GM12874 (cell line): ENCODE measurements around the gene YPEL1.

Source experiments
- CTCF ChIP-seq: IDR thresholded peaks from 2 replicates; pipeline ENCODE4 v1.5.1; 2011; ENCODE audit warnings: low read depth, mild to moderate bottlenecking, control low read depth, low read length, moderate library complexity; ENCODE audit not compliant: insufficient read depth

The YPEL1 gene

GRCh38 chr22:21702094-21702493 is 33.5 kb downstream of the YPEL1 start:
- no peak for TF ChIP-seq CTCF

GRCh38 chr22:21701384-21701971 is 34.1 kb downstream of the YPEL1 start:
- no peak for TF ChIP-seq CTCF

GRCh38 chr22:21700822-21701221 is 34.8 kb downstream of the YPEL1 start:
- no peak for TF ChIP-seq CTCF

- TF ChIP-seq CTCF, result no peak
Measured at GRCh38 chr22:21699643-21700042, 36.0 kb downstream of the YPEL1 start.

- TF ChIP-seq CTCF, result no peak
Measured at GRCh38 chr22:21698430-21699329, 36.9 kb downstream of the YPEL1 start.

GRCh38 chr22:21697880-21698279 is 37.7 kb downstream of the YPEL1 start:
- TF ChIP-seq CTCF, result no peak

GRCh38 chr22:21697021-21697771 is 38.4 kb downstream of the YPEL1 start:
- no peak for TF ChIP-seq CTCF
